Neuron (in vitro differentiated cells): Measurements from ENCODE around the gene SELENOI.
A peak's percentile ranks its signal among the peaks of the same experiment; 100 is the strongest.
"Not testable (repeated sequence)": the region's sequence is repeated elsewhere in the genome, so short reads cannot be mapped to it uniquely, and the experiment has no call there.

ENCODE experiments used
- H2AFZ ChIP-seq: one replicate; pipeline ENCODE4 v1.6.1; 2013; ENCODE audit warnings: low read depth, mild to moderate bottlenecking, inconsistent platforms, low read length, moderate library complexity
- H3K27me3 ChIP-seq: one replicate; pipeline ENCODE4 v1.6.1; 2013; ENCODE audit warnings: low read length; ENCODE audit not compliant: insufficient read depth
- H3K36me3 ChIP-seq: one replicate; pipeline ENCODE4 v1.6.1; 2013; ENCODE audit warnings: low read length; ENCODE audit not compliant: insufficient read depth
- H3K4me1 ChIP-seq: one replicate; pipeline ENCODE4 v1.6.1; 2013; ENCODE audit warnings: low read length; ENCODE audit not compliant: insufficient read depth
- H3K4me3 ChIP-seq: 2 replicates; pipeline ENCODE4 v1.5.1; 2013; ENCODE audit warnings: mild to moderate bottlenecking, low read length, moderate library complexity
- H3K9me3 ChIP-seq: one replicate; pipeline ENCODE4 v1.6.1; 2013; ENCODE audit warnings: low read length

The SELENOI gene

DNA sequence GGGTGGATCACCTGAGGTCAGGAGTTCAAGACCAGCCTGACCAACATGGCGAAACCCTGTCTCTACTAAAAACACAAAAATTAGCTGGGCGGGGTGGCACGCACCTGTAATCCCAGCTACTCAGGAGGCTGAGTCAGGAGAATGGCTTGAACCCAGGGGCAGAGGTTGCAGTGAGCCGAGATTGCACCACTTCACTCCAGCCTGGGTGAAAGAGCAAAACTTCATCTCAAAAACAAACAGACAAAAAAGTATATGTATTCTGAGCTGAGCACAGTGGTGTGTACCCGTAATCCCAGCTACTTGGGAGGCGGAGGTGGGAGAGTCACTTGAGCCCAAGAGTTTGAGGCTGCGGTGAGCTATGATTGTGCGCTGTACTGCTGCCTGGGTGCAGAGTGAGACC lies 14.6 kb upstream of the SELENOI start:
- not testable (repeated sequence) for H3K36me3 ChIP-seq, H3K4me1 ChIP-seq, H2AFZ ChIP-seq, H3K27me3 ChIP-seq, H3K4me3 ChIP-seq, H3K9me3 ChIP-seq

GRCh38 chr2:26333293-26333692 lies 12.7 kb upstream of the SELENOI start:
- H3K36me3 ChIP-seq: no peaks in the 10 kb centered on the region
- no peak overlapping the region for H2AFZ ChIP-seq
- H3K4me1 ChIP-seq: peaks cover 6% of the 10 kb centered on the region
- no peaks in the 10 kb centered on the region for H3K27me3 ChIP-seq
- H3K4me3 ChIP-seq: no peak overlapping the region
- no peaks in the 10 kb centered on the region for H3K9me3 ChIP-seq

GRCh38 chr2:26335231-26335630 lies 10.7 kb upstream of the SELENOI start:
- H3K27me3 ChIP-seq: no peaks in the 10 kb centered on the region
- no peaks in the 10 kb centered on the region for H3K36me3 ChIP-seq
- H3K4me3 ChIP-seq: no peak overlapping the region
- H3K9me3 ChIP-seq: no peaks in the 10 kb centered on the region
- peaks cover 6% of the 10 kb centered on the region for H3K4me1 ChIP-seq
- H2AFZ ChIP-seq: no peak overlapping the region

- Histone ChIP-seq H3K4me3 (no peak overlapping the region), H3K36me3 (no peaks in the 10 kb centered on the region), H3K4me1 (peaks cover 6% of the 10 kb centered on the region), H3K27me3 (no peaks in the 10 kb centered on the region), H3K9me3 (no peaks in the 10 kb centered on the region), H2AFZ (no peak overlapping the region)
These were observed 9.2 kb upstream of the SELENOI start for GRCh38 chr2:26336719-26337118.

GRCh38 chr2:26337298-26337697 lies 8.6 kb upstream of the SELENOI start:
- H3K27me3 ChIP-seq: no peaks in the 10 kb centered on the region
- no peak overlapping the region for H3K4me3 ChIP-seq
- no peaks in the 10 kb centered on the region for H3K9me3 ChIP-seq
- no peaks in the 10 kb centered on the region for H3K36me3 ChIP-seq
- H3K4me1 ChIP-seq: peaks cover 6% of the 10 kb centered on the region
- H2AFZ ChIP-seq: no peak overlapping the region

- Histone ChIP-seq H3K27me3 (no peaks in the 10 kb centered on the region), H3K36me3 (no peaks in the 10 kb centered on the region), H2AFZ (no peak overlapping the region), H3K9me3 (no peaks in the 10 kb centered on the region), H3K4me1 (peaks cover 16% of the 10 kb centered on the region), H3K4me3 (no peak overlapping the region)
These were observed 5.1 kb upstream of the SELENOI start for GRCh38 chr2:26340831-26341230.

GRCh38 chr2:26344581-26345282 lies 1.2 kb upstream of the SELENOI start:
- H2AFZ ChIP-seq: peak overlapping the region; percentile 46
- H3K27me3 ChIP-seq: no peaks in the 10 kb centered on the region
- H3K9me3 ChIP-seq: no peaks in the 10 kb centered on the region
- H3K36me3 ChIP-seq: no peaks in the 10 kb centered on the region
- H3K4me3 ChIP-seq: peak overlapping the region; percentile 98
- peaks cover 28% of the 10 kb centered on the region for H3K4me1 ChIP-seq

- Histone ChIP-seq H3K4me1 (peaks cover 28% of the 10 kb centered on the region), H2AFZ (peak overlapping the region; percentile 46), H3K9me3 (no peaks in the 10 kb centered on the region)
These were observed 729 bp upstream of the SELENOI start for GRCh38 chr2:26345283-26345544.

DNA sequence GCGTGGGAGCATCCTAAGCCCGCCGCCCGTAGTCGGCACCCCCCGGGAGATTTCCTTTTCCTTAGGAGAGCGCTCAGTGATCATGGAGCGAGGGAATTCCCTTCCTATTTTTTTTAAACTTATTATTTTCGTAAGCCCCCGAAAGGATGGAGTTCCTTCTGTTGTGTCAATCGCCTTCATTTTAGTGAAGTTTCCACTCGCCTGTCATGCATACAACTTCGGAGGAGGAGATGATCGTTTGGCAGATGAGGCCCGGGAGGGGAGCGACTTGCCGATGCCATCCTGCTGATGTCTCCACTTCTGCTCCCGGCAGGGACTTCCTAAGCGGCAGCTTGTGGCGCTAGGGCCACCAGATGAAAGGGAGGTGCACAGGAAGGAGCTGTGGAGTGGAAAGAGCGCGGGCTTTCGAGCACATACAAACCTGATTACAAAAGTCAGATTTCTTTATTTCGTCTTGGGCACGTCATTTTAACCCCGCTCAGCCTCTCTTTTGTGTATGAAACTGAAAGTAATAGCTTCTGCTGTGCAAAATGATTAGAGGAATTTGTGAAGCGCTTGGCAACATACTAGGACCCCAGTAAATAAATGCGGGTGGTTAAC lies 611 bp downstream of the SELENOI start, which contains the start of gene ADGRF3:
TSS of gene ADGRF3 (minus strand) at position 336 of the 600 bp plus-strand sequence. CDS start 555 bp downstream, outside the sequence.
- Histone ChIP-seq H3K9me3 (peaks cover 3% of the 10 kb centered on the region), H3K4me1 (peaks cover 28% of the 10 kb centered on the region), H2AFZ (peak within 1 kb of the TSS; percentile 46), H3K36me3 (no peaks in the 10 kb centered on the region), H3K4me3 (peak within 1 kb of the TSS; percentile 98), H3K27me3 (no peaks in the 10 kb centered on the region)

More at GRCh38 chr2:26345283-26345544, 729 bp upstream of the SELENOI start:
- H3K27me3 ChIP-seq: no peaks in the 10 kb centered on the region
- H3K4me3 ChIP-seq: peak overlapping the region; percentile 98
- H3K36me3 ChIP-seq: no peaks in the 10 kb centered on the region

GRCh38 chr2:26347286-26347865 lies 1.4 kb downstream of the SELENOI start:
- Histone ChIP-seq H3K4me3 (peak overlapping the region; percentile 98), H2AFZ (peak overlapping the region; percentile 29), H3K4me1 (peaks cover 28% of the 10 kb centered on the region), H3K27me3 (no peaks in the 10 kb centered on the region), H3K9me3 (peaks cover 3% of the 10 kb centered on the region), H3K36me3 (no peaks in the 10 kb centered on the region)

DNA sequence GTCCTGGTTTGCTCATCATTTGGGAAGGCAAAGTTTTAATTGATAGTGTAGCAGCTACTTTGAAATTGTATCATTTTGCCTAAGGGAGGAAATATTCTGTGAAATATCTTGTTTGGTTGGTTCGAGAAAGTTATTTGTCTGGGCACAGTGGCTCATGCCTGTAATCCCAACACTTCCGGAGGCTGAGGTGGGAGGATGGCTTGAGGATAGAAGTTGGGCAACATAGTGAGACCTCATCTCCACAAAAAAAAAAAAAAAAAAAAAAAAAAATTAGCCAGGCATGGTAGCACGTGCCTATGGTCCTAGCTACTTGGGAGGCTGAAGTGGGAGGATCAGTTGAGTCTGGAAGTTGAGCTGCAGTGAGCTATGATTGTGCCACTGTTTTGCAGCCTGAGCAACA lies 3.7 kb downstream of the SELENOI start:
- Histone ChIP-seq H3K4me1 (peaks cover 20% of the 10 kb centered on the region), H3K36me3 (peaks cover 3% of the 10 kb centered on the region), H3K9me3 (peaks cover 3% of the 10 kb centered on the region), H2AFZ (no peak overlapping the region), H3K27me3 (no peaks in the 10 kb centered on the region), H3K4me3 (no peak overlapping the region)

DNA sequence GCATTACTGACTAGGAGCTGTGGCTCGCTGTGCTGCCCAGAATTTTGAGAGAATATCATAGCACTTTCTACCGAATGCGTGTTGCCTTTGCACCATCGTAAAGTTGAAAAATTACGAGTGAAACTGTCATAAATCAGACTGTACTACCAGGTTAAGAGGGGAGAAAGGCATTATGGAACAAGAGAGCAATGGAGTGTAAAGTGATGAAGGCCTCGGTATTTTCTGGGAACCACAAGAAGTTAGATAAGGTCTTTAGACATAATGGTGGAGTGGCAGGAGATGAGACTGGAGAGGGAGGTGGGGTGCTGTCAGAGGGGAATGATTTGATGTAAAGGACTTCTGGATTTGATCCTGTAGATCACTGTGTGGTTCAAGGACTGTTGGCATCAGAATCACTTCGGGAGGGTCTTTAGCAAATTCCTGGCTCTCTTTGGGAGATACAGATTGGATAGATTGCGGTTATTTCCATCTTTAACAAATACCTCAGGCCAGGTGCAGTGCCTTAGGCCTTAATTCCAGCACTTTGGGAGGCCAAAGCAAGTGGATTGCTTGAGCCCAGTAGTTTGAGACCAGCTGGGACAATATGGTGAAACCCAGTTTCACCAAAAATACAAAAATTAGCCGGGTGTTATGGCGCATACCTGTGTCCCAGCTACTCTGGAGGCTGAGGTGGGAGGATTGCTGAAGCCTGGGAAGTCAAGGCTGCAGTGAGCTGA lies 5.6 kb downstream of the SELENOI start:
- Histone ChIP-seq H3K4me1 (peaks cover 17% of the 10 kb centered on the region), H2AFZ (no peak overlapping the region), H3K27me3 (no peaks in the 10 kb centered on the region), H3K36me3 (peaks cover 3% of the 10 kb centered on the region), H3K9me3 (peaks cover 3% of the 10 kb centered on the region), H3K4me3 (no peak overlapping the region)

- Histone ChIP-seq H3K4me3 (no peak overlapping the region), H2AFZ (no peak overlapping the region), H3K4me1 (peaks cover 8% of the 10 kb centered on the region), H3K9me3 (peaks cover 3% of the 10 kb centered on the region), H3K27me3 (no peaks in the 10 kb centered on the region), H3K36me3 (peaks cover 3% of the 10 kb centered on the region)
These were observed 6.9 kb downstream of the SELENOI start for GRCh38 chr2:26352892-26353291.
